GM23338 (cell line): ENCODE measurements around the gene ADAMTS17.

Source experiments
- CREB1 ChIP-seq: fragments of 250-450 bp; sonication (Bioruptor Pico); IDR thresholded peaks from 2 replicates; pipeline ENCODE4 v1.5.0; 2020; ENCODE audit warnings: low read depth, mild to moderate bottlenecking, moderate library complexity
- EZH2 ChIP-seq: fragments of 200-600 bp; sonication (generic); IDR thresholded peaks from one replicate; pipeline ENCODE4 v1.8.0; 2017; ENCODE audit warnings: antibody characterized with exemption, mild to moderate bottlenecking, low read depth; ENCODE audit not compliant: unreplicated experiment
- EZH2phosphoT487 ChIP-seq: fragments of 200-600 bp; sonication (generic); IDR thresholded peaks from one replicate; pipeline ENCODE4 v1.8.1; 2018; ENCODE audit warnings: antibody characterized with exemption; ENCODE audit not compliant: unreplicated experiment
- NANOG ChIP-seq: IDR thresholded peaks from 2 replicates; pipeline ENCODE4 v1.6.1; 2016; ENCODE audit warnings: antibody characterized with exemption, borderline replicate concordance
- POLR2AphosphoS5 ChIP-seq: IDR thresholded peaks from 2 replicates; pipeline ENCODE4 v1.6.1; 2016; ENCODE audit warnings: antibody characterized with exemption, low read depth
- REST ChIP-seq: IDR thresholded peaks from one replicate; pipeline ENCODE4 v1.6.1; 2018; ENCODE audit warnings: antibody characterized with exemption; ENCODE audit not compliant: unreplicated experiment
- STAT1 ChIP-seq: IDR thresholded peaks from one replicate; pipeline ENCODE4 v1.6.1; 2016; ENCODE audit warnings: antibody characterized with exemption; ENCODE audit not compliant: unreplicated experiment
- ZNF331 ChIP-seq: fragments of 250-450 bp; sonication (Bioruptor Pico); IDR thresholded peaks from 2 replicates; pipeline ENCODE4 v1.5.0; 2020; ENCODE audit warnings: low read depth, mild to moderate bottlenecking, moderate library complexity
- TF ChIP-seq, protein P1 (sequence below), 2 experiments: fragments of 200-600 bp in 1 of 2; sonication (generic) in 1 of 2; conservative IDR thresholded peaks; 2 replicates each; pipeline versions ENCODE4 v1.5.1 to v1.6.1; 2016 to 2017; ENCODE audit warnings: antibody characterized with exemption in 2 of 2, low read depth in 2 of 2, mild to moderate bottlenecking in 2 of 2, moderate library complexity in 1 of 2
- TF ChIP-seq, protein P2 (sequence below): IDR thresholded peaks from 2 replicates; pipeline ENCODE4 v1.6.1; 2016; ENCODE audit warnings: antibody characterized with exemption

GRCh38 chr15:100242989-100243388 lies 98.8 kb downstream of the ADAMTS17 start:
- TF ChIP-seq POLR2AphosphoS5 = no peak
- TF ChIP-seq, protein P1, sequence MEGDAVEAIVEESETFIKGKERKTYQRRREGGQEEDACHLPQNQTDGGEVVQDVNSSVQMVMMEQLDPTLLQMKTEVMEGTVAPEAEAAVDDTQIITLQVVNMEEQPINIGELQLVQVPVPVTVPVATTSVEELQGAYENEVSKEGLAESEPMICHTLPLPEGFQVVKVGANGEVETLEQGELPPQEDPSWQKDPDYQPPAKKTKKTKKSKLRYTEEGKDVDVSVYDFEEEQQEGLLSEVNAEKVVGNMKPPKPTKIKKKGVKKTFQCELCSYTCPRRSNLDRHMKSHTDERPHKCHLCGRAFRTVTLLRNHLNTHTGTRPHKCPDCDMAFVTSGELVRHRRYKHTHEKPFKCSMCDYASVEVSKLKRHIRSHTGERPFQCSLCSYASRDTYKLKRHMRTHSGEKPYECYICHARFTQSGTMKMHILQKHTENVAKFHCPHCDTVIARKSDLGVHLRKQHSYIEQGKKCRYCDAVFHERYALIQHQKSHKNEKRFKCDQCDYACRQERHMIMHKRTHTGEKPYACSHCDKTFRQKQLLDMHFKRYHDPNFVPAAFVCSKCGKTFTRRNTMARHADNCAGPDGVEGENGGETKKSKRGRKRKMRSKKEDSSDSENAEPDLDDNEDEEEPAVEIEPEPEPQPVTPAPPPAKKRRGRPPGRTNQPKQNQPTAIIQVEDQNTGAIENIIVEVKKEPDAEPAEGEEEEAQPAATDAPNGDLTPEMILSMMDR (conservative IDR thresholded peaks at IDR 0.05; ENCODE audit: low read depth in 2 of 2) = no peak
- no peak for TF ChIP-seq NANOG
- TF ChIP-seq STAT1 = no peak
- no peak for TF ChIP-seq EZH2phosphoT487
- no peak for TF ChIP-seq CREB1 (CRISPR knock-in tag)
- TF ChIP-seq REST = no peak
- no peak for TF ChIP-seq EZH2
- TF ChIP-seq, protein P2, sequence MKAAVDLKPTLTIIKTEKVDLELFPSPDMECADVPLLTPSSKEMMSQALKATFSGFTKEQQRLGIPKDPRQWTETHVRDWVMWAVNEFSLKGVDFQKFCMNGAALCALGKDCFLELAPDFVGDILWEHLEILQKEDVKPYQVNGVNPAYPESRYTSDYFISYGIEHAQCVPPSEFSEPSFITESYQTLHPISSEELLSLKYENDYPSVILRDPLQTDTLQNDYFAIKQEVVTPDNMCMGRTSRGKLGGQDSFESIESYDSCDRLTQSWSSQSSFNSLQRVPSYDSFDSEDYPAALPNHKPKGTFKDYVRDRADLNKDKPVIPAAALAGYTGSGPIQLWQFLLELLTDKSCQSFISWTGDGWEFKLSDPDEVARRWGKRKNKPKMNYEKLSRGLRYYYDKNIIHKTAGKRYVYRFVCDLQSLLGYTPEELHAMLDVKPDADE = no peak
- TF ChIP-seq ZNF331 (CRISPR knock-in tag) = no peak
